Karpas-422 (cell line): ENCODE results near the gene TMEM131L. TPM values are rescaled to one million over a fixed set of nuclear protein-coding genes. Genes with fewer than 3 reads are reported as not detected.
"Not testable (repeated sequence)": the region's sequence is repeated elsewhere in the genome, so short reads cannot be mapped to it uniquely, and the experiment has no call there.

ENCODE experiments used
- DNase-seq: peaks from one replicate; pipeline ENCODE4 v3.0.0-alpha.2; 2015
- H2AFZ ChIP-seq: fragments of 200-600 bp; sonication (generic); 2 replicates; pipeline ENCODE4 v1.6.1; 2014; ENCODE audit warnings: antibody characterized with exemption, low read length, mixed read lengths
- H3K27ac ChIP-seq: fragments of 200-600 bp; sonication (generic); 2 replicates; pipeline ENCODE4 v1.5.1; 2014; ENCODE audit warnings: mild to moderate bottlenecking, low read length, moderate library complexity
- H3K27me3 ChIP-seq: fragments of 200-600 bp; sonication (generic); 2 replicates; pipeline ENCODE4 v1.6.1; 2014; ENCODE audit warnings: low read length, mixed read lengths
- H3K36me3 ChIP-seq: fragments of 200-600 bp; sonication (generic); 2 replicates; pipeline ENCODE4 v1.6.1; 2014; ENCODE audit warnings: low read length, mixed read lengths; ENCODE audit not compliant: insufficient read depth
- H3K4me1 ChIP-seq: fragments of 200-600 bp; sonication (generic); 2 replicates; pipeline ENCODE4 v1.6.1; 2014; ENCODE audit warnings: mild to moderate bottlenecking, low read length, mixed read lengths
- H3K4me2 ChIP-seq: fragments of 200-600 bp; sonication (generic); 2 replicates; pipeline ENCODE4 v1.6.1; 2014; ENCODE audit warnings: low read length, low read depth, mild to moderate bottlenecking; ENCODE audit not compliant: poor library complexity, severe bottlenecking
- H3K4me3 ChIP-seq: fragments of 200-600 bp; sonication (generic); 2 replicates; pipeline ENCODE4 v1.5.1; 2014; ENCODE audit warnings: mild to moderate bottlenecking, antibody characterized with exemption, low read length, mixed read lengths
- H3K79me2 ChIP-seq: fragments of 200-600 bp; sonication (generic); 2 replicates; pipeline ENCODE4 v1.6.1; 2014; ENCODE audit warnings: mild to moderate bottlenecking, low read length, mixed read lengths
- H3K9ac ChIP-seq: fragments of 200-600 bp; sonication (generic); 2 replicates; pipeline ENCODE4 v1.6.0; 2014; ENCODE audit warnings: low read length
- H3K9me2 ChIP-seq: fragments of 200-600 bp; sonication (generic), shearing (Covaris generic); replicated peaks from 2 replicates; pipeline ENCODE4 v1.6.0; 2014; ENCODE audit warnings: mild to moderate bottlenecking, low read length, moderate library complexity; ENCODE audit not compliant: insufficient read depth
- H3K9me3 ChIP-seq: fragments of 300-700, 200-600 bp; sonication (generic); 2 replicates; pipeline ENCODE4 v1.6.1; 2014; ENCODE audit warnings: low read length, mixed read lengths
- H4K20me1 ChIP-seq: fragments of 200-600 bp; sonication (generic); 2 replicates; pipeline ENCODE4 v1.6.1; 2014; ENCODE audit warnings: mild to moderate bottlenecking, antibody characterized with exemption, low read length, low read depth; ENCODE audit not compliant: insufficient read depth
- total RNA-seq: library from RNA; depleted of rRNA; stranded (reverse); fragments of >200 nt; shearing (Covaris generic); gene quantifications from 2 replicates; pipeline ENCODE4 v1.2.3, GENCODE V29; 2014; ENCODE audit warnings: low replicate concordance

The TMEM131L gene
- total RNA-seq, 1 experiment from 2014 or later: 54.8 TPM

DNA sequence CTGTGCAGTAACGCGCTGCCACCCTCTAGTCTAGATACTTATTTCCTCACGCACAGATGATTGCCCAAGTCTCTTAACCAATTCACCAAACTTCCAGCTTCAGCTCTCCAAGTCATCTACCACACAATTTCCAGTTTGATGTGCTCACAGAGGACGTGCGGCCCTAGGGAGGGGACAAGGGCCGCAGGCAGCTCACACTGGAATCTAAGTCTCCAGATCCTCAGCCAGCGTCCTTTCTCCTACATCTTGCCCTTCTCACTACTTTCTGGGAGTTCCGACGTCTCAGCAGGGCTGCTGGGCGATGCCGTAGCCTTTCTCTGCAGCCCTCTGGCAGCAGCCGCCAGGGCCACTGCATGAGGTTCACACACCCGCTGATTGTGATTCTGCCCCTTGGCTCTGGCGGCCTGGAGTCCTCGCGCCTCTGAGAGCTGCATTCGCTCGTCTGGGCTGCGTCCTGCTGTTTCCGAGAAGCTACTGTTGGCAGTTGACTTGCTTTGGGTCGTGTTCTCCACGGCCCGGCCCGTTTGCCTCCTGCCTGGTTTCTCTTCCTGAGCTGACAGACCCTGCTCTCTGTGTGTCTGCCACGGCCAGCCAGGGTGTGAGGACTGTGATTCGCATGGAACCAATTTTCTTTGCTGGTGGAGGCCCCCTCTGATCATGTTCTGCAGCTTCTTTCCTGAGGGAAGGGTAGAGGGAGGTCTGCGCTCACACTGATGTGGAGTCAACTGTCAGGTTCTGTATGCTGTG is 14.1 kb upstream of the TMEM131L start:
- no peak for DNase-seq
- no peak overlapping the region for H3K4me3 ChIP-seq
- H3K36me3 ChIP-seq: no peaks in the 10 kb centered on the region
- no peak overlapping the region for H2AFZ ChIP-seq
- H3K27me3 ChIP-seq: no peaks in the 10 kb centered on the region
- no peaks in the 10 kb centered on the region for H4K20me1 ChIP-seq
- no peak overlapping the region for H3K27ac ChIP-seq
- no peak overlapping the region for H3K4me2 ChIP-seq
- H3K4me1 ChIP-seq: peaks cover 7% of the 10 kb centered on the region; the same call in 1 of the 2 replicates
- H3K9me3 ChIP-seq: no peaks in the 10 kb centered on the region
- no peaks in the 10 kb centered on the region for H3K9me2 ChIP-seq
- no peaks in the 10 kb centered on the region for H3K79me2 ChIP-seq
- H3K9ac ChIP-seq: no peak overlapping the region

GRCh38 chr4:153452658-153453378 is 13.3 kb upstream of the TMEM131L start:
- Histone ChIP-seq H3K36me3 (no peaks in the 10 kb centered on the region), H3K27ac (no peak overlapping the region), H3K27me3 (no peaks in the 10 kb centered on the region), H4K20me1 (no peaks in the 10 kb centered on the region), H3K79me2 (no peaks in the 10 kb centered on the region), H2AFZ (no peak overlapping the region), H3K9me2 (no peaks in the 10 kb centered on the region), H3K4me3 (no peak overlapping the region), H3K9ac (no peak overlapping the region), H3K4me2 (no peak overlapping the region), H3K4me1 (peaks cover 10% of the 10 kb centered on the region), H3K9me3 (no peaks in the 10 kb centered on the region)
- no peak for DNase-seq

- no peak for DNase-seq
- H3K4me2 ChIP-seq: no peak overlapping the region
- H3K9me2 ChIP-seq: no peaks in the 10 kb centered on the region
- peaks cover 10% of the 10 kb centered on the region for H3K4me1 ChIP-seq
- H4K20me1 ChIP-seq: no peaks in the 10 kb centered on the region
- no peak overlapping the region for H3K9ac ChIP-seq
- H3K79me2 ChIP-seq: no peaks in the 10 kb centered on the region
- no peaks in the 10 kb centered on the region for H3K27me3 ChIP-seq
- H2AFZ ChIP-seq: no peak overlapping the region
- no peak overlapping the region for H3K4me3 ChIP-seq
- no peaks in the 10 kb centered on the region for H3K36me3 ChIP-seq
- H3K9me3 ChIP-seq: no peaks in the 10 kb centered on the region
- H3K27ac ChIP-seq: no peak overlapping the region
Observed at GRCh38 chr4:153453402-153453801, 12.8 kb upstream of the TMEM131L start.

- H3K9me2 ChIP-seq: no peaks in the 10 kb centered on the region
- H3K9ac ChIP-seq: no peak overlapping the region
- H4K20me1 ChIP-seq: no peaks in the 10 kb centered on the region
Observed at GRCh38 chr4:153458969-153459368, 7.2 kb upstream of the TMEM131L start.

GRCh38 chr4:153461549-153461948 is 4.6 kb upstream of the TMEM131L start:
- H3K27me3 ChIP-seq, H3K36me3 ChIP-seq, H3K4me3 ChIP-seq, H3K9me3 ChIP-seq, H3K27ac ChIP-seq, H3K4me2 ChIP-seq, DNase-seq, H3K79me2 ChIP-seq, H4K20me1 ChIP-seq, H2AFZ ChIP-seq, H3K9ac ChIP-seq, H3K9me2 ChIP-seq: not testable (repeated sequence)
- peaks cover 19% of the 10 kb centered on the region for H3K4me1 ChIP-seq

More at GRCh38 chr4:153458969-153459368, 7.2 kb upstream of the TMEM131L start:
- Histone ChIP-seq H3K4me1 (peaks cover 4% of the 10 kb centered on the region), H3K4me2 (no peak overlapping the region), H2AFZ (no peak overlapping the region), H3K36me3 (no peaks in the 10 kb centered on the region), H3K9me3 (no peaks in the 10 kb centered on the region), H3K27ac (no peak overlapping the region), H3K27me3 (no peaks in the 10 kb centered on the region), H3K79me2 (no peaks in the 10 kb centered on the region), H3K4me3 (no peak overlapping the region)
- DNase-seq: no peak

DNA sequence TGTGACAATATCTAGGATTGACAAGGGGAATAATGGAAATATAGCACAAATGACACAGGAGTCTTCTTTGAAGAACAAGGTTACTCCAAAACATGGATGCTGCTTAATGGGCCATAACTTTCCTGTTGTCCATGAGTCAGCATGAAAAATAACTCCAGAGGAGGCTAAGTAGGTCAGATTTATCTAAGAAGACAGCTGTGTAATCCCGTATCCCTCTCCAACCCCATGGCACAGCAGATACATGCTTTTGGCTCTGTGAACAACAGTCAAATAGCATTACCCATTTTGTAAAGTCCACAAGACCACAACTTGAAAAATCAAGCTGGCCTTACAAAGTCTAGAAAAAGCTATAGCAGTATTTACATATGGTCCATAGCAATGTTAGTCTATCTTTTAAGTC is 2.1 kb upstream of the TMEM131L start:
- Histone ChIP-seq H3K79me2 (peaks cover 4% of the 10 kb centered on the region; the same call in 1 of the 2 replicates), H2AFZ (no peak overlapping the region), H3K4me1 (peaks cover 38% of the 10 kb centered on the region), H3K9me3 (no peaks in the 10 kb centered on the region), H3K36me3 (no peaks in the 10 kb centered on the region), H3K27ac (no peak overlapping the region), H4K20me1 (peaks cover 11% of the 10 kb centered on the region; the same call in 1 of the 2 replicates), H3K9me2 (no peaks in the 10 kb centered on the region), H3K9ac (no peak overlapping the region), H3K27me3 (no peaks in the 10 kb centered on the region), H3K4me2 (no peak overlapping the region), H3K4me3 (no peak overlapping the region)
- no peak for DNase-seq

GRCh38 chr4:153465140-153465539 is 1.0 kb upstream of the TMEM131L start:
- H3K4me3 ChIP-seq: peak overlapping the region; percentile 73

GRCh38 chr4:153465615-153466080 is 512 bp upstream of the TMEM131L start:
- H3K4me2 ChIP-seq: peak overlapping the region; percentile 99
- H3K4me1 ChIP-seq: peaks cover 54% of the 10 kb centered on the region
- no peaks in the 10 kb centered on the region for H3K9me2 ChIP-seq
- H3K9ac ChIP-seq: peak overlapping the region; percentile 70
- peaks cover 27% of the 10 kb centered on the region for H4K20me1 ChIP-seq
- peaks cover 11% of the 10 kb centered on the region for H3K36me3 ChIP-seq
- H3K79me2 ChIP-seq: peaks cover 20% of the 10 kb centered on the region
- peak; percentile 75 for DNase-seq
- peak overlapping the region; percentile 73 for H3K4me3 ChIP-seq
- H3K9me3 ChIP-seq: no peaks in the 10 kb centered on the region
- H3K27me3 ChIP-seq: no peaks in the 10 kb centered on the region
- H3K27ac ChIP-seq: no peak overlapping the region
- peak overlapping the region; percentile 90 for H2AFZ ChIP-seq

More at GRCh38 chr4:153465140-153465539, 1.0 kb upstream of the TMEM131L start:
- Histone ChIP-seq H4K20me1 (peaks cover 22% of the 10 kb centered on the region), H3K9me2 (no peaks in the 10 kb centered on the region), H3K9ac (peak overlapping the region; percentile 70), H2AFZ (peak overlapping the region; percentile 90), H3K79me2 (peaks cover 14% of the 10 kb centered on the region), H3K36me3 (peaks cover 6% of the 10 kb centered on the region), H3K27ac (no peak overlapping the region), H3K27me3 (no peaks in the 10 kb centered on the region), H3K9me3 (no peaks in the 10 kb centered on the region), H3K4me2 (peak overlapping the region; percentile 99), H3K4me1 (peaks cover 49% of the 10 kb centered on the region)
- DNase-seq: peak; percentile 61
